Inferior parietal cortex (tissue), 1 donor: ENCODE measurements around the gene LRIG1.
A peak's percentile ranks its signal among the peaks of the same experiment; 100 is the strongest.
"Not testable (repeated sequence)": the region's sequence is repeated elsewhere in the genome, so short reads cannot be mapped to it uniquely, and the experiment has no call there.

ENCODE experiments used
- DNase-seq: peaks from one replicate; pipeline ENCODE4 v3.0.0-alpha.2; 2016; ENCODE audit errors: extremely low spot score

LRIG1 gene

DNA sequence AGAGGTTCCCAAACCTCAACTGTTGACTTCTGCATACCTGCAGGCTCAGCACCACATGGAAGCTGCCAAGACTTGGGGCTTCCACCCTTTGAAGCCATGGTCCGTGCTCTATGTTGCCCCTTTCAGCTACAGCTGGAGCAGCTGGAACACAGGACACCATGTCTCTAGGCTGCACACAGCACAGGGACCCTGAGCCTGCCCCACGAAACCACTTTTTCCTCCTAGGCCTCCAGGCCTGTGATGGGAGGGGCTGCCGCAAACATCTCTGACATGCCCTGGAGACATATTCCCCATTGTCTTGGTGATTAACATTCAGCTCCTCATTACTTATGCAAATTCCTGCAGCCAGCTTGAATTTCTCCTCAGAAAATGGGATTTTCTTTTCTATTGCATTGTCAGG, 78.9 kb downstream of the LRIG1 start:
- not testable (repeated sequence) for DNase-seq

- not testable (repeated sequence) for DNase-seq
Measured at GRCh38 chr3:66421144-66421543, 79.7 kb downstream of the LRIG1 start.

GRCh38 chr3:66419036-66419435, 81.8 kb downstream of the LRIG1 start:
- no peak for DNase-seq

- DNase-seq: peak; percentile 63
Measured at GRCh38 chr3:66418475-66418931, 82.3 kb downstream of the LRIG1 start.

DNA sequence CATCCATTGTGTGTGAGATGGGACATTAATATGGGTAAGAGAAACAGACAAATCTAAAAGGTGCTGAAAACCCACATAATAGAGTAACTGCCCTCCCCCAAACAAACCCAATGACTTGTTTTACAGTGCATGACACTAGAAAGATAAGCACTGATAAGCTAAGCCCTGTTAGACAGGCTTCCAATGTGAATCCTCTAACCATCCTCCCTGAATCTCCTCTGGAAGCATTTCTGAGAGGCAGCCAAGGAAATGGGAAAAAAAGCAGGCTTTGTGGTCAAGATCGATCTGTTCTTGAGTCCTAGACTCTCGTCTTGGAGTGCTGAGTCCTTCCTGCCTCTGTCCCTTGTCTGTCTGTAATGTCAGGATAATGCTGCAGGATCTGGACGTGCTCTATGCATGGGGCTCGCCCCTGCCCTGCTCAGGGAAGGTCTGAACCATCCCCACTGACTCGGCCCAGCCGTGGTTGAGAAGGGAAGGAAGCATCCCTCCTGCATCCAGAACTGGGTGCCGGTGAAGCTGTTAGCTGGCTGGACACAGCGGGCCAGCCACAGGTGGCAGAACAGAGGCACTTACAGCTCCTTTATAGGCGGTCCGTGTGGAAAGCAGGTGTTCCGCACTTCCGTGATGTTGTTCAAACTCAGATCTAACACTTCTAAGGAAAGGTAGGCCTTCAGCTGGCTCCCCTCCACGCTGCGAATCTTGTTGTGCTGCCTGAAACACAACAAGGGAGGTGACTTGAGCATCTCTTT, 84.1 kb downstream of the LRIG1 start:
- no peak for DNase-seq

GRCh38 chr3:66415867-66416428, 84.9 kb downstream of the LRIG1 start:
- no peak for DNase-seq

DNA sequence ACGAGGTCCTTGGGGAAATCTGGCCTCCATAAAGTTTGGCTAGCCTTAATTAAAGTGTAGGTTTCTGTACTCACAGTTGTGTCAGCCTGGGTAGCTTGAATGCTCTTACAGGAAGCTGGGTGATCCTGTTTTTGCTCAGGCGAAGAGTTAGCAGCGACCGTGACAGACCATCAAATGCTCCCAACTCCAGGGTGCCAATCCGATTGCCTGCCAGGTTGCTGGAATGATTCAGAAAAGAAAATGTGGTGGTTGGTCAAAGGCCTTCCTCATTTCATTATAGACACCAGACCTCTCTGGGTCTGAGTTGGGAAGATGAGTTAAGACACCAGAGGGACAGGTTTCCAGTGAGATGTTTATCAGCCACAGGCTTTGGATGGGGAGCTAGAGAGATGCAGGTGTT, 86.0 kb downstream of the LRIG1 start:
- DNase-seq: no peak

- DNase-seq: no peak
Measured at GRCh38 chr3:66413151-66413751, 87.6 kb downstream of the LRIG1 start.

GRCh38 chr3:66411961-66412887, 88.6 kb downstream of the LRIG1 start:
- DNase-seq: no peak

- DNase-seq: no peak
Measured at GRCh38 chr3:66411474-66411873, 89.3 kb downstream of the LRIG1 start.

GRCh38 chr3:66410976-66411375, 89.8 kb downstream of the LRIG1 start:
- DNase-seq: no peak

DNA sequence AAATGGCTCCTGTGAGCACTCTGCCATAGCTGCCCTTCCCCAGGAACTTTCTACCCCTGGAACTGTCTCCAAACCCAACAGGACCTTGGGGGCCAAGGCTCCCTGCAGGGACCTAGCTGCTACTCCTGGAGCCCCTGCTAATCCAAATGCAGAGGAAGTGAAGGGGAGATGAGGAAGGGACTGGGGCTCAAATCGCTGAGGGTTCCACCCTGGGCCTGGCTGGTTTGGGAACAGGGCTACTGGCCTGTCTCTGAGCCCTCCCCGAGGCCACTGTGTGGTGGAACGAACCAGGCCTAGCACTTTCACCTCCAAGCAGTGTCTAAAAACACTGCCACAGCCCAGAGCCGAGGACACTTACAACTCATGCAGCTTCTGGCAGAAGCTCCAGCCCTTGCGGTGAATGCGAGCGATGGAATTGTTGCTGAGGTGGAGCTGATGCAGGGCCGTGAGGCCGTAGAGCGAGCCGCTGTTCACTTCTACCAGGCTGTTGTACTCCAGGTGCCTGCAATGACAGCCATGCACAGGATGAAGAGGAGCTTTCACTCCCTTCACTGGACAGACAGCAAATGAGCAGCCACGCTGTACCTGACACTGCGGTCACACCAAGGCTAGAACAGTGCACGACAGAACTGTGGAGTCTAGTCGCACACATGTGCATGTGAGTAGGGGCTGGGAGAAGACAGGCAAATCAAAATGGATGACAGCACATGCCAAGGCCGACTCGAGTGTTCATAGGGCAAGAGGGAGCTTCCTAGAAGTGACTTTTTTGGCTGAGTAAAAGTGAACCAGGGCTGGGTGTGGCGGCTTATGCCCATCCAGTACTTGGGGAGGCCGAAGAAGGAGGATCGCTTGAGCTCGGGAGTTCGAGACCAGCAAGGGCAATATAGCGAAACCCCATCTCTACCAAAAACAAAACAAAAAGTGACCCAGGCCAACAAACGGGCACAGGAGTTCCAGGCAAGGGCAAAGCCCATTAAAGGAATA, 90.8 kb downstream of the LRIG1 start:
- DNase-seq: no peak

DNA sequence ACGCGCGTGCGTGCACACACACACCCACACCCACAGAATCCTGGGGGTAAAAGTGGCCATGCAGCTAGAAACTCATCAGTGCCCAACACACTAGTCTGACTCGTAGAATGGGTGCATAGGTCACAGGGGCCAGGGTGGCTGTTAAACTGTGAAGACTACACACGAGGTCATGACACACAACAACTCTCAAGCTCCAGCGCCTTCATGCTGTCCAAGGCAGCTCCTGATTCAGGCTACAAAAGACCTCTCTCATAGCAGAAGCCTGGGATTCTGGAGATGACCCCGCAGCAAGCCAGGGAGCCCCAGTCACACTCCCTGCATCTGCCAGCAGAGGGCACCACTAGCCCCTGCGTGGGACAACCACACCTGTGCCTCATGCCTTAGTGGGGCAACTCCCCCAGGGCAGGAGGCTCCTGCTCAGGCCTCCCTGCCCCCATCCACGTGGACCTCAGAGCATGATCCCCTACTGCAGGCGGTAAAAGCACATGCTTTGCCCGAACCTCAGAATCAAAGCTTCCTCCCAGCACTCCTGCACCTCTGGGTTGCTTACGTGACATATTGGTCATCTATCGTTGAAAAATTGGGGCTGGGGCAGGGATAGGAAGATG, 93.1 kb downstream of the LRIG1 start:
- DNase-seq: peak; percentile 77

DNA sequence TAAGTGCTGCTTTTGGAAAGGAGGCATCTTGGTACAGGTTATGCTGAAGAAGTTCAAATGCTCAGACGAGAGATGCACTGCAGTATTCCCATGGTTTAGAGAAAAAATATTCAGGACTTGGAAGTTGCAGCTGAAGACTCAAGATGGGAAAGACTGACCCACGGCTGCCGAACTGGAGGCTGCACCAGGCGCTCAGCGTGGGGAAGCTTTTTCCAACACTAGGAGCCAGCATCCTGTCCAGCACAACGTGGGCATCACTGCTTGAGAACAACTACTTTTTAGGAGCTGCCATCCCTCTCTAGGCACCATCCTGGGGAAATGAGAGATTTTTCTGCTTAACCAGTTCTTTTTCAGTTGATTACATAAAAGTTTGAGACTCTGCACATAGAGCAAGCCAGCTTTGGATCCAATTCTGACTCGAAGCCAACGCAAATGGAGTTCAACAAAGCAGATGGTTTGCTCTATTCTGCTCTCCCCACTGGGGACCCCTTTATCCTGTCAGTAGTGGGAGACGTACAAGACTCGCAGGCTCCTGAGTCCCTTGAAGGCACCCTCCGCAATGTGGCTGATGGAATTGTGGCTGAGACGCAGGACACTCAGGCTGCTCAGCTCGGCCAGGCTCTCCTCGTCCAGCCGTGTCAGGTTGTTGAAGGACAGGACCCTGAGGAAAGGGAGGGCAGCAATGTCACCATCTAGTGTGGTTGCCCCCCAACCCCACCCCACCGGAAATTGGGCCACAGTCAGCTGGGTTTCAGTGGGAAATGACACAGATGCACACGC, 93.8 kb downstream of the LRIG1 start:
- no peak for DNase-seq

DNA sequence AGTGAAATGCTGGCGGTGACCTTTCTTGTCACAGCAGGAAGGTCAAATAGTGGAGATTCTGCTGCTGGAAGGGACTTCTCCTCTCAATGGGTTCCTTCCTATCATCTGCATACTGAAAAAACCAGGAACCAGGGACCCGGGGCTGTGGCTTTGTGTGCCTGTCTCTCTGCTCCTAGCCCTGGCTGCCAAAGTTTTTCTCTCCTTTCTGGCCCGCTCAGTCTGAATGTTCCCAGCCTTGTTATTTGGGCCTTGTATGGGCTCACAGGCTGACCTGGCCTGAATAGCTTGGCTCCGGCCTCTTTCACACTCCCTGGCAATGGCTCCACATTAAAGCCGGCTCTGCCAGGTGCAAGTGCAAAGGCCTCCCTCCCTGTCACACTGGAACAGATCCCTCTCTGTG, 94.7 kb downstream of the LRIG1 start:
- no peak for DNase-seq

DNA sequence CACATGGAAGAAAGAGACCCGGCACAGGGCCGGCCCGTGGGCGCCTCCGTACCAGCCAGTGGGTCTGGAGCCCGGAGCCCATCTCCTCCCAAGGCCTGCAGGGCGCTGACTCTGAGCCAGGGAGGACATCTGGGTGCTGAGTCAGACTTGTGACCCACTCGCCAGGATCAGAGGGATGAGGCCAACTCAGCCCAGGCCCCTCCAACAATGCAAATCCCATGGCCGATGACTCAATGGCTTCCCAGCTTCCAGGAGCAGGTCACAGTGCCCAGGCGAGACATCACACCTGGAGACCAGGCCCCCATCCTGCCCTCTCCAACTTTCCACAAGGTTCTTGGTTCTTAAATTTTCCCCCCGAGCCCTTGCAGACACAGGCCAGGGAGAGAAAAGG, 95.1 kb downstream of the LRIG1 start:
- DNase-seq: no peak

GRCh38 chr3:66404903-66405700, 95.7 kb downstream of the LRIG1 start:
- DNase-seq: no peak

GRCh38 chr3:66404197-66404596, 96.6 kb downstream of the LRIG1 start:
- DNase-seq: no peak
